GM23248 (cell line): ENCODE results near the gene NPTX2. TPM values are rescaled to one million over a fixed set of nuclear protein-coding genes. Genes with fewer than 3 reads are reported as not detected.
"Not testable (repeated sequence)": the region's sequence is repeated elsewhere in the genome, so short reads cannot be mapped to it uniquely, and the experiment has no call there.

Experiments used
- DNase-seq: peaks from one replicate; pipeline ENCODE4 v3.0.0-alpha.2; 2015
- H2AFZ ChIP-seq: fragments of 200-600 bp; sonication (generic); 2 replicates; pipeline ENCODE4 v1.6.1; 2016; ENCODE audit warnings: antibody characterized with exemption
- H3F3A ChIP-seq: fragments of 200-600 bp; sonication (generic); 2 replicates; pipeline ENCODE4 v1.6.1; 2016; ENCODE audit warnings: mild to moderate bottlenecking, antibody characterized with exemption, mixed run types; ENCODE audit not compliant: insufficient read depth
- H3K27ac ChIP-seq: fragments of 200-600 bp; sonication (generic); 2 replicates; pipeline ENCODE4 v1.5.1; 2016; ENCODE audit warnings: mild to moderate bottlenecking
- H3K27me3 ChIP-seq: fragments of 200-600 bp; sonication (generic); replicated peaks from 2 replicates; pipeline ENCODE4 v1.6.1; 2016; ENCODE audit warnings: mild to moderate bottlenecking; ENCODE audit not compliant: insufficient read depth
- H3K36me3 ChIP-seq: fragments of 200-600 bp; sonication (generic); 2 replicates; pipeline ENCODE4 v1.6.1; 2016; ENCODE audit warnings: low read depth, mild to moderate bottlenecking
- H3K4me1 ChIP-seq: fragments of 200-600 bp; sonication (generic); 2 replicates; pipeline ENCODE4 v1.6.1; 2016; ENCODE audit warnings: mild to moderate bottlenecking; ENCODE audit not compliant: insufficient read depth
- H3K4me2 ChIP-seq: fragments of 200-600 bp; sonication (generic); one replicate; pipeline ENCODE4 v1.6.1; 2016; ENCODE audit warnings: mild to moderate bottlenecking; ENCODE audit not compliant: unreplicated experiment
- H3K4me3 ChIP-seq: fragments of 200-600 bp; sonication (generic); 2 replicates; pipeline ENCODE4 v1.5.1; 2016; ENCODE audit warnings: mild to moderate bottlenecking
- H3K79me2 ChIP-seq: fragments of 200-600 bp; sonication (generic); 2 replicates; pipeline ENCODE4 v1.6.1; 2016; ENCODE audit warnings: mild to moderate bottlenecking; ENCODE audit not compliant: insufficient read depth
- H3K9ac ChIP-seq: fragments of 200-600 bp; sonication (generic); 2 replicates; pipeline ENCODE4 v1.6.1; 2016; ENCODE audit warnings: mild to moderate bottlenecking
- H3K9me2 ChIP-seq: fragments of 200-600 bp; sonication (generic); 2 replicates; pipeline ENCODE4 v1.6.1; 2016; ENCODE audit warnings: mixed run types, mild to moderate bottlenecking, moderate library complexity; ENCODE audit not compliant: insufficient read depth
- H3K9me3 ChIP-seq: fragments of 200-600 bp; sonication (generic); one replicate; pipeline ENCODE4 v1.6.1; 2017; ENCODE audit warnings: low read depth
- H4K20me1 ChIP-seq: fragments of 200-600 bp; sonication (generic); 2 replicates; pipeline ENCODE4 v1.6.0; 2016; ENCODE audit not compliant: insufficient read depth
- EZH2 ChIP-seq: fragments of 200-600 bp; sonication (generic); IDR thresholded peaks from 2 replicates; pipeline ENCODE4 v1.6.1; 2018; ENCODE audit warnings: antibody characterized with exemption, mild to moderate bottlenecking; ENCODE audit not compliant: insufficient read depth, poor library complexity, severe bottlenecking
- EZH2phosphoT487 ChIP-seq: fragments of 200-600 bp; sonication (generic); IDR thresholded peaks from 2 replicates; pipeline ENCODE4 v1.6.1; 2018; ENCODE audit warnings: antibody characterized with exemption, moderate library complexity, mild to moderate bottlenecking, low read depth; ENCODE audit not compliant: insufficient read depth
- WGBS, 2 experiments: methylation state at CpG; one replicate each; pipeline ENCODE4 v1.1.6; 2015 to 2017; ENCODE audit warnings: low lambda C conversion rate in 2 of 2, low coverage in 1 of 2; ENCODE audit errors: missing lambda C conversion rate in 2 of 2; 5-methylcytosine and 5-hydroxymethylcytosine counted together
- in situ Hi-C: fragments of 300-500 bp; cut with MboI; formaldehyde crosslinking; loops from 2 replicates; pipeline ENCODE4 v1.15.0; 2020
- polyA plus RNA-seq: library from polyadenylated mRNA; unstranded; fragments of >200 nt; fragmentation: Nextera tagmentation; extraction: Ambion mirVana; gene quantifications from 2 replicates; pipeline ENCODE4 v1.2.1, GENCODE V29; 2016
- total RNA-seq: library from RNA; depleted of rRNA; stranded (reverse); fragments of >200 nt; shearing (Covaris generic); gene quantifications from 2 replicates; pipeline ENCODE4 v1.2.3, GENCODE V29; 2014

Gene NPTX2
- total and polyA plus RNA-seq, 2 experiments from 2014 or later: 0.30 to 0.97 TPM

DNA sequence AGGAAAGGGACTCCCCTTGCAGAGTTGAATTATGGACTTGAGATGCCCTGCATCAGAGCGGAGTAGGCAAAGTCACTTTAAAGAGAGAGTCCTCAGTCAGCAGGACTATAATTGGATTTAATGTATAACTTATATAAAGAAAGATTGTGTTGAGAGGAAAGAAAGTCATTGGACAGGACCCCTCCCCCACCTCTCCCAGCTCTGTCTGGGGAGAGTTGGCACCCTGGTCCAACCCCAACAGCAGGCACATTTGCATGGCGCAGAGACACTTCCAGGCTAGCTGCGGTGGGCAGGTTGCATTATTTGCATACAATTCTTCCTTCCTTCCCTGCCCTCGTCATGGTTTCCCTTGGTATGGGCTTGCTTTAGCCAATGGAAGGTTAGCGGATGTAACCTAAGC is 46.1 kb upstream of the NPTX2 start:
- WGBS, 2 experiments: 42 to 49% methylated on average over 5 of the region's 5 CpGs
- H3F3A ChIP-seq: no peaks in the 10 kb centered on the region
- no peak overlapping the region for H3K4me2 ChIP-seq
- no peaks in the 10 kb centered on the region for H3K79me2 ChIP-seq
- no peak for DNase-seq
- no peaks in the 10 kb centered on the region for H4K20me1 ChIP-seq
- H2AFZ ChIP-seq: no peak overlapping the region
- H3K27ac ChIP-seq: no peak overlapping the region
- no peaks in the 10 kb centered on the region for H3K9me3 ChIP-seq
- TF ChIP-seq EZH2 (no peak), EZH2phosphoT487 (no peak)
- in situ Hi-C loops: no loop called here
- H3K36me3 ChIP-seq: no peaks in the 10 kb centered on the region
- H3K27me3 ChIP-seq: no peaks in the 10 kb centered on the region
- H3K4me3 ChIP-seq: no peak overlapping the region
- no peak overlapping the region for H3K9ac ChIP-seq
- no peaks in the 10 kb centered on the region for H3K4me1 ChIP-seq
- no peaks in the 10 kb centered on the region for H3K9me2 ChIP-seq

DNA sequence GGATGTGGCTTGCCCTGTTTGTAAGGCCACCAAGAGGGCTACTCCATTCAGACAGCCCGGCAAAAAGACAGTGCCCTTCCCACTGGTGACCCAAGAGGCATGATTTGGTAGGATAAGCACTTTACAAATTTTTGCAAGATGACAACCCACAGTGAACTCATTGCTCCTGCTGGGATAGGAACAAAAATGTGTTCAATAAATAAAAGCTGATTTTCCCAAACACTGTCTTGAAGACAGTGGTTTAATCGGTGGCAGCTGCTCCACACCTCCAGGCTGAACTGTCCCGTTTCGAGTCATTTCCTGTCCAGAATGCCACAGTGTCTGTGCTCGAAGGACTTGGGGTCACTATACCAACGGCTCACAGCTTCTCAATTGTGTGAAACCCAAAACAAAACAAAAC is 45.1 kb upstream of the NPTX2 start:
- H3K9me2 ChIP-seq: no peaks in the 10 kb centered on the region
- no peaks in the 10 kb centered on the region for H3K9me3 ChIP-seq
- in situ Hi-C loops: no loop called here
- no peaks in the 10 kb centered on the region for H4K20me1 ChIP-seq
- no peaks in the 10 kb centered on the region for H3F3A ChIP-seq
- no peaks in the 10 kb centered on the region for H3K36me3 ChIP-seq
- no peak for DNase-seq
- WGBS, 2 experiments: 24 to 30% methylated on average over 6 of the region's 6 CpGs
- H3K4me3 ChIP-seq: no peak overlapping the region
- H3K4me2 ChIP-seq: no peak overlapping the region
- H3K27ac ChIP-seq: no peak overlapping the region
- no peak overlapping the region for H3K9ac ChIP-seq
- no peaks in the 10 kb centered on the region for H3K27me3 ChIP-seq
- no peaks in the 10 kb centered on the region for H3K79me2 ChIP-seq
- no peak overlapping the region for H2AFZ ChIP-seq
- no peaks in the 10 kb centered on the region for H3K4me1 ChIP-seq
- TF ChIP-seq EZH2 (no peak), EZH2phosphoT487 (no peak)

DNA sequence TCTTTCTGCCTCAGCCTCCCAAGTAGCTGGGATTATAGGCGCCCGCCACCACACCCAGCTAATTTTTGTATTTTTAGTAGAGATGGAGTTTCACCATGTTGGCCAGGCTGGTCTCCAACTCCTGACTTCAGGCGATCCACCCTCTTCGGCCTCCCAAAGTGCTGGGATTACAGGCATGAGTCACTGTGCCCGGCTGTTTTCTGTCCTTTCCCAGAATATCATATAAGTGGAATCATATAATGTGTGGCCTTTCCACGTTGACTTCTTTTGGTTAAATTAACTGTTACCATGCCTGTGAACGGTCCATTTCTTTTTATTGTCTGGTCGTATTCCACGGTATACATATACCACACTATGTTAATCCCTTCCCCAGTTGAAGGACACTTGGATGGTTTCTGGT is 44.4 kb upstream of the NPTX2 start:
- H3K9me2 ChIP-seq, H3K9ac ChIP-seq, H3K9me3 ChIP-seq, in situ Hi-C loops, H4K20me1 ChIP-seq, H3K36me3 ChIP-seq, H3K4me2 ChIP-seq, H3K27me3 ChIP-seq, DNase-seq, H3K79me2 ChIP-seq, H3K27ac ChIP-seq, H3K4me3 ChIP-seq, H2AFZ ChIP-seq, H3K4me1 ChIP-seq, H3F3A ChIP-seq: not testable (repeated sequence)
- 30 to 31% methylated on average over 7 to 9 of the region's 9 CpGs for WGBS, 2 experiments

DNA sequence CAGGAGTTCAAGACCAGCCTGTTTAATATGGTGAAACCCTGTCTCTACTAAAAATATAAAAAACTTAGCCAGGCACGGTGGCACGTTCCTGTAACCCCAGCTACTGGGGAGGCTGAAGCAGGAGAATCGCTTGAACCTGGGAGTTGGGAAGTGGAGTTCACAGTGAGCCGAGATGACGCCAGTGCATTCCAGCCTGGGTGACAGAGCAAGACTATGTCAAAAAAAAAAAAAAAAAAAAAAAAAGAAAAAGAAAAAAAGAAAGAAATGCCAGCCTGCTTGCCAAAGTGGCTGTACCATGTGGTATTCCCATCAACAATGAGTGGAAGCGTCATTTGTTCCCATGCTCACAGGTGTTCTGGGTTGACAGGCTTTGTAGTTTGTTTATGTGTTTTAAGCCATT is 43.3 kb upstream of the NPTX2 start:
- Histone ChIP-seq H3K9me2 (no peaks in the 10 kb centered on the region), H3K9me3 (no peaks in the 10 kb centered on the region), H3K79me2 (no peaks in the 10 kb centered on the region), H3F3A (no peaks in the 10 kb centered on the region), H3K9ac (no peak overlapping the region), H4K20me1 (no peaks in the 10 kb centered on the region), H3K27ac (no peak overlapping the region), H3K36me3 (no peaks in the 10 kb centered on the region), H3K4me1 (no peaks in the 10 kb centered on the region), H2AFZ (no peak overlapping the region), H3K27me3 (no peaks in the 10 kb centered on the region), H3K4me3 (no peak overlapping the region), H3K4me2 (no peak overlapping the region)
- DNase-seq: no peak
- WGBS, 2 experiments: 35 to 38% methylated on average over 5 to 6 of the region's 6 CpGs
- in situ Hi-C loops: no loop called here
- TF ChIP-seq EZH2phosphoT487 (no peak), EZH2 (no peak)

DNA sequence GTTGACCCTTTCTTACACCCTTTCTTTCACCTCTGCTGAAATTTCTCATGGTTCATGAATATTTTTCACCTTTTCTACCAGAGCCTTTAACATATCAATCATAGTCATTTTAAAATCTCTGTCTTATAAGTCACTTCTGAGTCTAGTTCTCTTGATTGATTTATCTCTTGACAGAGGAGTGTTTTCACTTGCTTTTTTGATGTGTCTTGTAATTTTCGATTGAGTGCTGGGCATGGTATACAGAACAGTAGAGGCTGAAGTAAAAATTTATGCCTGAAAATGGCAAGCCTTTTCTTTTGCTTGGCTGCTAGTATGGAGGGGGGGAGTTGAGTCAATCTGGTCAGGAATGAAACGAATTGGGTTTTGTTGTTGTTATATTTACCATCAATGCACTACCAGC is 41.2 kb upstream of the NPTX2 start:
- DNase-seq: no peak
- 3 to 5% methylated on average over 2 of the region's 2 CpGs for WGBS, 2 experiments
- Histone ChIP-seq H3K36me3 (no peaks in the 10 kb centered on the region), H3K27me3 (no peaks in the 10 kb centered on the region), H3K4me1 (no peaks in the 10 kb centered on the region), H3K4me2 (no peak overlapping the region), H4K20me1 (no peaks in the 10 kb centered on the region), H3K9me2 (no peaks in the 10 kb centered on the region), H2AFZ (no peak overlapping the region), H3K27ac (no peak overlapping the region), H3F3A (no peaks in the 10 kb centered on the region), H3K9ac (no peak overlapping the region), H3K4me3 (no peak overlapping the region), H3K79me2 (no peaks in the 10 kb centered on the region), H3K9me3 (no peaks in the 10 kb centered on the region)
- in situ Hi-C loops: no loop called here
- TF ChIP-seq EZH2phosphoT487 (no peak), EZH2 (no peak)
